Activated CD4-positive, alpha-beta T cell treated with anti-CD3 and anti-CD28 coated beads, Interleukin-2, Interleukin-4, amounts not matched to agents 100 ng/mL and 50 ng/mL, durations not matched to agents 16 hours and 8 hours (primary cell): Measurements from ENCODE around the gene FAM131A.

Experiments used
- DNase-seq: peaks from one replicate; pipeline ENCODE4 v3.0.0-alpha.2; 2020; ENCODE audit warnings: low spot score

The FAM131A gene

GRCh38 chr3:184337399-184337714 lies at the start of gene FAM131A:
FAM131A (plus strand) TSS chr3:184337600; CDS start chr3:184337631, 31 bp downstream.
- DNase-seq, result no peak

GRCh38 chr3:184289426-184289938 lies 47.9 kb upstream of the FAM131A start:
- DNase-seq, result peak; percentile 72

GRCh38 chr3:184290331-184290730 lies 47.1 kb upstream of the FAM131A start:
- DNase-seq, result no peak

GRCh38 chr3:184291044-184291737 lies 46.2 kb upstream of the FAM131A start:
- DNase-seq, result no peak

- no peak for DNase-seq
Observed at GRCh38 chr3:184291738-184292445, 45.5 kb upstream of the FAM131A start.

GRCh38 chr3:184295771-184296170 lies 41.6 kb upstream of the FAM131A start:
- DNase-seq, result no peak

GRCh38 chr3:184296616-184297015 lies 40.8 kb upstream of the FAM131A start:
- no peak for DNase-seq

- DNase-seq, result peak; percentile 98
Observed at GRCh38 chr3:184298759-184299487, 38.5 kb upstream of the FAM131A start, which contains the start of gene PSMD2. PSMD2 (plus strand) TSS chr3:184299241; CDS start chr3:184299267, 26 bp downstream.

GRCh38 chr3:184299488-184300377 lies 37.7 kb upstream of the FAM131A start:
- no peak for DNase-seq

GRCh38 chr3:184300378-184300720 lies 37.1 kb upstream of the FAM131A start:
- no peak for DNase-seq

- no peak for DNase-seq
Observed at GRCh38 chr3:184305577-184305976, 31.8 kb upstream of the FAM131A start.

- no peak for DNase-seq
Observed at GRCh38 chr3:184306341-184306972, 30.9 kb upstream of the FAM131A start.

- DNase-seq, result no peak
Observed at GRCh38 chr3:184307915-184308314, 29.5 kb upstream of the FAM131A start.

GRCh38 chr3:184308744-184309143 lies 28.7 kb upstream of the FAM131A start:
- DNase-seq, result no peak

- no peak for DNase-seq
Observed at GRCh38 chr3:184311633-184312032, 25.8 kb upstream of the FAM131A start.

GRCh38 chr3:184314363-184314699 lies 23.1 kb upstream of the FAM131A start, which contains the start of gene EIF4G1:
EIF4G1 (plus strand) TSS chr3:184314606; CDS start chr3:184315797, 1,191 bp downstream.
- DNase-seq, result peak; percentile 94

GRCh38 chr3:184314700-184315542 lies 22.5 kb upstream of the FAM131A start:
- peak; percentile 54 for DNase-seq

GRCh38 chr3:184315543-184315867 lies 21.9 kb upstream of the FAM131A start:
- no peak for DNase-seq

GRCh38 chr3:184315871-184316661 lies 21.3 kb upstream of the FAM131A start:
- no peak for DNase-seq

- DNase-seq, result no peak
Observed at GRCh38 chr3:184316792-184317191, 20.6 kb upstream of the FAM131A start.
